AG09319 (cell line): ENCODE measurements around the gene PRKAG3.

Source experiments
- DNase-seq: peaks from one replicate; pipeline ENCODE4 v3.0.0-alpha.2; 2010; ENCODE audit warnings: low read depth; ENCODE audit errors: extremely low read depth
- TF ChIP-seq, protein P1 (sequence below): IDR thresholded peaks from 2 replicates; pipeline ENCODE4 v1.5.1; 2011; ENCODE audit warnings: low read depth, mild to moderate bottlenecking, inconsistent platforms, low read length, moderate library complexity

Gene PRKAG3

GRCh38 chr2:218861645-218862318, 30.2 kb upstream of the PRKAG3 start:
- TF ChIP-seq, protein P1, sequence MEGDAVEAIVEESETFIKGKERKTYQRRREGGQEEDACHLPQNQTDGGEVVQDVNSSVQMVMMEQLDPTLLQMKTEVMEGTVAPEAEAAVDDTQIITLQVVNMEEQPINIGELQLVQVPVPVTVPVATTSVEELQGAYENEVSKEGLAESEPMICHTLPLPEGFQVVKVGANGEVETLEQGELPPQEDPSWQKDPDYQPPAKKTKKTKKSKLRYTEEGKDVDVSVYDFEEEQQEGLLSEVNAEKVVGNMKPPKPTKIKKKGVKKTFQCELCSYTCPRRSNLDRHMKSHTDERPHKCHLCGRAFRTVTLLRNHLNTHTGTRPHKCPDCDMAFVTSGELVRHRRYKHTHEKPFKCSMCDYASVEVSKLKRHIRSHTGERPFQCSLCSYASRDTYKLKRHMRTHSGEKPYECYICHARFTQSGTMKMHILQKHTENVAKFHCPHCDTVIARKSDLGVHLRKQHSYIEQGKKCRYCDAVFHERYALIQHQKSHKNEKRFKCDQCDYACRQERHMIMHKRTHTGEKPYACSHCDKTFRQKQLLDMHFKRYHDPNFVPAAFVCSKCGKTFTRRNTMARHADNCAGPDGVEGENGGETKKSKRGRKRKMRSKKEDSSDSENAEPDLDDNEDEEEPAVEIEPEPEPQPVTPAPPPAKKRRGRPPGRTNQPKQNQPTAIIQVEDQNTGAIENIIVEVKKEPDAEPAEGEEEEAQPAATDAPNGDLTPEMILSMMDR = no peak
- DNase-seq = no peak

- no peak for DNase-seq
- TF ChIP-seq, protein P1 = no peak
Observed at GRCh38 chr2:218860950-218861381, 29.4 kb upstream of the PRKAG3 start.

GRCh38 chr2:218859988-218860831, 28.6 kb upstream of the PRKAG3 start:
- TF ChIP-seq, protein P1 = no peak
- DNase-seq = no peak

DNA sequence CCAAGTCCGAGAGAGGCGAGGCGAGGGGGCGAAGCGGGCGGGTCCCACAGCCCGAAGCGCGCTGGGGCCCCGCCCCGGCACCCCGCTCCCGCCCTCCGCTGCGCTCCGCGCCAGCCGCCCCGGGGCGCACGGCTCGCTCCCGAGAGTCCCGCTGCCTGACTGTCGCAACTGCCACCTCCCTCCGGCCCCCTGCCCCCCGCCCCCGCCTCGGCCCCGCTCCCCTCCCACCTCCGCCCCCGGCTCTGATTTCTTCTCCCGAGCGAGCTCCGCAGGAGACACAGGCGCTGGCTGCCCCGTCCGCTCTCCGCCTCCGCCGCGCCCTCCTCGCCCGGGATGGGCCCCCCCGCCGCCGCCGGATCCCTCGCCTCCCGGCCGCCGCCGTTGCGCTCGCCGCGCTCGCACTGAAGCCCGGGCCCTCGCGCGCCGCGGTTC, 28.0 kb upstream of the PRKAG3 start, which contains the start of gene WNT6:
Gene WNT6 (plus strand): TSS at position 250 of the 432 bp plus-strand sequence. CDS start 233 bp downstream, outside the sequence.
- no peak for DNase-seq

GRCh38 chr2:218858671-218859555, 27.3 kb upstream of the PRKAG3 start:
- no peak for DNase-seq

More for the DNA sequence above, 28.0 kb upstream of the PRKAG3 start, which contains the start of gene WNT6:
- TF ChIP-seq, protein P1 = no peak

DNA sequence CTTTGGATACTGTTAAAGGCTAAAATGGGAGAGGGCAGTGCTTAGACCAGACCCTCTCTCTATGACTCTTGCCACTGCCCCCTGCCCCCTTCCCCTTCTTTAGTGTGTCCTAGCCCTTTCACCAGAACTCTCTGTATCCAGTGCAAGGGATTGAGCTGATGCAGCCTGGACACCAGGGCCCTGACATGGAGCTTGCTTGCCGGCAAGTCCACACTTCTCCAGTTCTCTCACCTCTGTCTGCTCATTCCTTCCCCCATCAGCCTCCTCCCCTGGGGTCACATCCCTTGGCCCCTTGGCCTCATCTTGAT, 26.5 kb upstream of the PRKAG3 start:
- DNase-seq = no peak
- TF ChIP-seq, protein P1 = no peak

More at GRCh38 chr2:218858671-218859555, 27.3 kb upstream of the PRKAG3 start:
- TF ChIP-seq, protein P1 = no peak
